Skeletal muscle satellite cell (primary cell): ENCODE measurements around the gene GUCY1A2.
"Not testable (repeated sequence)": the region's sequence is repeated elsewhere in the genome, so short reads cannot be mapped to it uniquely, and the experiment has no call there.

Experiments
- H3K27me3 ChIP-seq: 2 replicates; pipeline ENCODE4 v1.7.0; 2013; ENCODE audit warnings: low read length; ENCODE audit not compliant: control insufficient read depth, insufficient read depth
- H3K36me3 ChIP-seq: 2 replicates; pipeline ENCODE4 v1.7.0; 2013; ENCODE audit warnings: mild to moderate bottlenecking, control low read depth, low read length; ENCODE audit not compliant: insufficient read depth
- H3K4me1 ChIP-seq: 2 replicates; pipeline ENCODE4 v1.7.0; 2013; ENCODE audit warnings: low read length; ENCODE audit not compliant: control insufficient read depth, insufficient read depth
- H3K4me2 ChIP-seq: 2 replicates; pipeline ENCODE4 v1.7.0; 2013; ENCODE audit warnings: mild to moderate bottlenecking, low read length
- H3K4me3 ChIP-seq: 2 replicates; pipeline ENCODE4 v1.7.0; 2013; ENCODE audit warnings: low read length
- H3K9ac ChIP-seq: 2 replicates; pipeline ENCODE4 v1.7.0; 2013; ENCODE audit warnings: mild to moderate bottlenecking, low read depth, low read length, moderate library complexity
- H3K9me3 ChIP-seq: replicated peaks from 2 replicates; pipeline ENCODE4 v1.7.0; 2013; ENCODE audit warnings: mild to moderate bottlenecking, control low read depth, low read length

Gene GUCY1A2

GRCh38 chr11:106925245-106925644 is 93.0 kb downstream of the GUCY1A2 start:
- Histone ChIP-seq H3K4me2 (no peak overlapping the region), H3K4me1 (no peaks in the 10 kb centered on the region), H3K36me3 (no peaks in the 10 kb centered on the region), H3K9ac (no peak overlapping the region), H3K27me3 (no peaks in the 10 kb centered on the region), H3K4me3 (no peak overlapping the region), H3K9me3 (no peaks in the 10 kb centered on the region)

DNA sequence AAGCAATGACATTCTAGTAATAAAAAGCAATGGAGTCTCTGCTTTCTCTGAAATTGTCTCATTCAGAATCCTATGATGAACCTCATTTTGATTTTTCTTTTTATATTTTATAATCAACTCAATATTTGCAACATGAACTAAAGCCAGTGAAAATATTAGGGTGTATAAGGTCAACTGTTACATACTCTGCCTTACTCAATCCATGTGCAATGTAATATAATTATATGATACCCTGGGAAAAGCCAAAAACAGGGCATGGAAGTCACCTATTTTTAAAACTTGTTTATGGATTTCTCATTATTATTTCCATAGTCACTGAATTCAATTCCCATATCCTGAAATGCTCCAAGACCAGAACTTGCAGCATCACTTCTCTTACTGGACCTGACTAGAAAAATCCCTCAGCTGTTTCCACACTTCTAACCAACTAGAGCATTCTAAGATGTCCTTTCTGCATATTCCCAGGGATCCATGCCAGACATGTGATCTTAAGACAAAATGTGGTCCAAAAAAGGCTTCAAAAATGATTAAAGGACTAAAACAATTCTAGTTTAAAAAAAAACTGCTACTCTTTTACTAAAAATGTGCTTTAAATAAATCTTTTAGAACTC is 97.3 kb downstream of the GUCY1A2 start:
- H3K9ac ChIP-seq: no peak overlapping the region
- no peak overlapping the region for H3K4me2 ChIP-seq
- H3K9me3 ChIP-seq: no peaks in the 10 kb centered on the region
- no peaks in the 10 kb centered on the region for H3K4me1 ChIP-seq
- H3K36me3 ChIP-seq: no peaks in the 10 kb centered on the region
- no peaks in the 10 kb centered on the region for H3K27me3 ChIP-seq
- no peak overlapping the region for H3K4me3 ChIP-seq

DNA sequence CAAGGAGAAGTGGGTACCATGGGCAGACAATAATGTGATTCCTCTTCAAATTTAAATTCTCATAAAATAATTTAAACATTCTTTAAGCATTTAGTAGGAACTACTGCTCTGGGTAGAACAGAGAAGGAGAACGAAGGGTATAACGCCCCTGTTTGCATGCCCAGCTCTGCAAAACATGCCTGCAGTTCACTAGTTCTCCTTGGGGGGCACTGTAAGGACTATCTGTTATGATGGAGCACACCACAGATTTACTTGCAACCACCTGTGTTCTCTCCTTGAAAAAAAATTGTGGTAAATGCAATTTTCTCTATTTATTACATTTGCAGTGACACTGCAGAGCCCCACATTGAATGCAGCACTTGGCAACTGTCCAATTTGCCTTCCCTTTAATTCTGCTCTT is 100.3 kb downstream of the GUCY1A2 start:
- H3K9ac ChIP-seq: no peak overlapping the region
- H3K9me3 ChIP-seq: no peaks in the 10 kb centered on the region
- H3K4me2 ChIP-seq: no peak overlapping the region
- no peaks in the 10 kb centered on the region for H3K27me3 ChIP-seq
- H3K4me1 ChIP-seq: no peaks in the 10 kb centered on the region
- no peaks in the 10 kb centered on the region for H3K36me3 ChIP-seq
- no peak overlapping the region for H3K4me3 ChIP-seq

GRCh38 chr11:106914409-106914808 is 103.9 kb downstream of the GUCY1A2 start:
- no peaks in the 10 kb centered on the region for H3K27me3 ChIP-seq
- H3K4me3 ChIP-seq: no peak overlapping the region
- no peaks in the 10 kb centered on the region for H3K9me3 ChIP-seq
- no peaks in the 10 kb centered on the region for H3K36me3 ChIP-seq
- no peak overlapping the region for H3K4me2 ChIP-seq
- no peaks in the 10 kb centered on the region for H3K4me1 ChIP-seq
- no peak overlapping the region for H3K9ac ChIP-seq

DNA sequence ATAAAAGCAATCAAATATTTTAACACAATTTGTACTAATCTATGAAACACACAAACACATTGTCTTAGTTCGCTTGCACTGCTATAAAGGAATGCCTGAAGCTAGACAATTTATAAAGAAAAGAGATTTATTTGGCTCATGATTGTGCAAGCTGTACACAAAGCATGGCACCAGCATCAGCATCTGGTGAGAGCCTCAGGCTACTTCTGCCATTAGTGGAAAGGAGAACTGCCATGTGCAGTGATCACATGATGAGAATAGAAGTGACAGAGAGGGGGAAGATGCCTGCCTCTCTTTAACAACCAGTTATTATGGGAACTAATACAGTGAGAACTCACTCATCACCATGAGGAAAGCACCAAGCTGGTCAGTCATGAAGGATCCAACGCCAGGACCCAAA is 105.1 kb downstream of the GUCY1A2 start:
- Histone ChIP-seq H3K9me3 (no peaks in the 10 kb centered on the region), H3K9ac (no peak overlapping the region), H3K4me1 (no peaks in the 10 kb centered on the region), H3K36me3 (no peaks in the 10 kb centered on the region), H3K27me3 (no peaks in the 10 kb centered on the region), H3K4me2 (no peak overlapping the region), H3K4me3 (no peak overlapping the region)

GRCh38 chr11:106904826-106905225 is 113.5 kb downstream of the GUCY1A2 start:
- H3K4me1 ChIP-seq: no peaks in the 10 kb centered on the region
- no peak overlapping the region for H3K9ac ChIP-seq
- H3K4me2 ChIP-seq: no peak overlapping the region
- H3K36me3 ChIP-seq: no peaks in the 10 kb centered on the region
- no peaks in the 10 kb centered on the region for H3K9me3 ChIP-seq
- H3K27me3 ChIP-seq: no peaks in the 10 kb centered on the region
- no peak overlapping the region for H3K4me3 ChIP-seq

DNA sequence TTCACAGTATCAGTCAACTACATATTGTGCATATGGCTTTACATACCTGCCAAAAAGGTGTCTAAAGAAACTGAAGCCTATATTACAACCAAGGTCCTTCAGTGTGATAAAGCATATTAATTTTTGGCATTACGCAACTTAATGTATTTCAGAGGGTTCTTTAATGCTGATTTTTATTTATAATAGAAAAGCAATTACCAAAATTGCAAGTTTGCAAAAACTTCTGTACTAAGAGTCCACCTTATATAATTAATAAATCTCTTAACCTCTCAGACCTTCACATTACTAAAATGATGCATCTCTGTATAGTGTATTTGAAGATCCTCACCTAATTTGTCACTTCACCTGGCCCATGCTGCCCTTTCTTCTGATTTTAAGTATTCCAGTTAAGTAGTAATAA is 128.6 kb downstream of the GUCY1A2 start:
- H3K4me1 ChIP-seq: no peaks in the 10 kb centered on the region
- no peak overlapping the region for H3K9ac ChIP-seq
- no peaks in the 10 kb centered on the region for H3K36me3 ChIP-seq
- H3K4me2 ChIP-seq: no peak overlapping the region
- H3K4me3 ChIP-seq: no peak overlapping the region
- no peaks in the 10 kb centered on the region for H3K9me3 ChIP-seq
- no peaks in the 10 kb centered on the region for H3K27me3 ChIP-seq

- H3K9me3 ChIP-seq: no peaks in the 10 kb centered on the region
- H3K9ac ChIP-seq: no peak overlapping the region
- H3K4me1 ChIP-seq: no peaks in the 10 kb centered on the region
- H3K4me2 ChIP-seq: no peak overlapping the region
- no peaks in the 10 kb centered on the region for H3K27me3 ChIP-seq
- H3K4me3 ChIP-seq: no peak overlapping the region
- no peaks in the 10 kb centered on the region for H3K36me3 ChIP-seq
These were observed 129.9 kb downstream of the GUCY1A2 start for GRCh38 chr11:106888386-106888785.

DNA sequence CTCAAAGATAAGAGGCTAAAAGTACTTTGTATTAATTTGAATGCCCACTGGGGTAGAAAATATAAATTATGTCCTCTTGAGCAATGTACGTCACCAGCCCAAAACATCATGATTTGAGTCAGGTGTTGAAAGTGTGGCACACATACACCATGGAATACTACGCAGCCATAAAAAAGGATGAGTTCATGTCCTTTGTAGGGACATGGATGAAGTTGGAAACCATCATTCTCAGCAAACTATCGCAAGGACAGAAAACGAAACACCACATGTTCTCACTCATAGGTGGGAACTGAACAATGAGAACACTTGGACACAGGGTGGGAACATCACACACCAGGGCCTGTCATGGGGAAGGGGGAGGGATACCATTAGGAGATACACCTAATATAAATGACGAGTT is 134.6 kb downstream of the GUCY1A2 start:
- not testable (repeated sequence) for H3K36me3 ChIP-seq, H3K4me2 ChIP-seq, H3K4me3 ChIP-seq

GRCh38 chr11:106879832-106880546 is 138.3 kb downstream of the GUCY1A2 start:
- H3K9ac ChIP-seq: no peak overlapping the region
- no peaks in the 10 kb centered on the region for H3K4me1 ChIP-seq
- no peaks in the 10 kb centered on the region for H3K27me3 ChIP-seq
- no peak overlapping the region for H3K4me3 ChIP-seq
- H3K4me2 ChIP-seq: no peak overlapping the region
- no peaks in the 10 kb centered on the region for H3K9me3 ChIP-seq
- no peaks in the 10 kb centered on the region for H3K36me3 ChIP-seq

More for the DNA sequence above, 134.6 kb downstream of the GUCY1A2 start:
- H3K9ac ChIP-seq, H3K4me1 ChIP-seq, H3K27me3 ChIP-seq, H3K9me3 ChIP-seq: not testable (repeated sequence)

DNA sequence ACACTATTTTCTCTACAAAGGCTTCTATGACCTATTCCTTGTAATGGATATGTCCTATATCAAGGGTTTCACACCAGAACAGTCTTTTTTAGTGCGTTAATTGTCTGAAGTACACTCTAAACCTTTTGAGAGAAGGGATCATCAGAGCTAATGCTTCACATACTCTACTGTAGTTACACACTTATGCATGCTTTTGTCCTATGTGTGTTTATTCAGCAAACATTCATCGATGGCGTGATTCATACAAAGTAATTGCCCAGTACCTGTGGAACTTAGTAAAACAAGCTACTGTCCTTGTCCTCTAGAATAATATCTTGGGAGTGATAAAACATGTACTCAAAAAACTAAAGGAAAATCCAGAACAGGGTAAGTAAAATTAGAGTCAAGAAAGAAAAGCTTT is 139.2 kb downstream of the GUCY1A2 start:
- Histone ChIP-seq H3K4me2 (no peak overlapping the region), H3K27me3 (no peaks in the 10 kb centered on the region), H3K4me3 (no peak overlapping the region), H3K9me3 (no peaks in the 10 kb centered on the region), H3K4me1 (no peaks in the 10 kb centered on the region), H3K36me3 (no peaks in the 10 kb centered on the region), H3K9ac (no peak overlapping the region)

DNA sequence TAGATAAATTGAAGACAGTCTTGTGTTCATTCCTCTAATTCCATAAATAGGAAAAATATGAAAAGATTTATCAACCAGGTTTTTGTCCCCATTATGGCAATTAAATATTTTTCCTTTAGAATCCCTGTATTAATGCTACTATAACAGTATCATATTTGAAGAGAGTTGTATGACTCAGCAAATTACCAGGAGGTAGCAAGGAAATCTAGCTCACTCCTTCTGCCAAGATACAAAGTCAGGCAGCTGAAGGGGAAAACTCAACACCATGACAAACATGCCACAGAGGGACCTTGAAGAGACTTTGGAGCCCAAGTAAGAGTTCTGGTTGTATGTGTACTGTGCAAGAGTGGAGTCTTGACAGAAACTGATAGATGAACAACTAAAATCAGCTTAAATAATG is 143.3 kb downstream of the GUCY1A2 start:
- Histone ChIP-seq H3K9me3 (no peaks in the 10 kb centered on the region), H3K9ac (no peak overlapping the region), H3K4me3 (no peak overlapping the region), H3K36me3 (no peaks in the 10 kb centered on the region), H3K4me1 (no peaks in the 10 kb centered on the region), H3K4me2 (no peak overlapping the region), H3K27me3 (no peaks in the 10 kb centered on the region)
